Measurements from ENCODE around the gene SECTM1.

Gene SECTM1

DNA sequence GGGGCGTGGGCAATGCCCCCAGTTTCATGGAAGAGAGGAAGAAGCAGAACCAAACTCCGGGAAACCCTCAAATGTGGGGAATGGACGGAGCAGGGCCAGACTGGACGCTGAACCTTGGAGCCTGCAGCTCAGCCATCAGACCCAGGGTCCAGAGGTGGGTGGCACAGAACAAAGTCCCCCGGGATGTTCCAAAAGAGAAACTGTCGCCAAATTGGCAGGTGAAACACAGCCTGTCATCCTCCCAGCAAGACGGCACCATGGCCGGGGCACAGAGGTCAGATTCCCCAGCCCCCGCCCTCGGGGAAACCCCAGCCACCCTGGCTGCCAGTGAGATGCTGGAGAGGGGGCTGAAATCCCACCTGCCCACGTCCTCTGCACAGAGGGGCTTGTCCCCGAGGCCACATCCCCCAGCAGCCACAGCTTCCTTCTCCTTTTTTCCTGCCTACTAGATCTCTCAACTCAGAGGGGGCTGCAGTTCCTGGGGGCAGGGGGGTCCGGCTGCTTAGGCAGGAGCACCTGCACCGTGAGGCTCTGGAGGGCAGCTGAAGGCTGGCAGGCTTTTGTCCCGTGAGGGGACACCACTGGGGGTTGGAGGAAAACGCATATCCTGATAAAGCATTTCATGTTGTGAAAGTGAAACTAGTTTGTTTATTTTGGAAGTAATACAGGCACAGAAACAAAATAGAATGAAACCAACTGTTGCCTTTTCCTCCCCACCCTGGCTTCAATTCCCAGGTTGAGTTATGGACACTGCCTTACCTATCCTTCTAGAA is 1.2 kb upstream of the SECTM1 start:
- no peak for DNase-seq (ENCODE audit: low read depth)
- peak overlapping the region; percentile 39 for H3K4me3 ChIP-seq (ENCODE audit: control insufficient read depth, low read depth, low read length)
- TF ChIP-seq CTCF (conservative IDR thresholded peaks at IDR 0.05; ENCODE audit: control insufficient read depth, insufficient read depth, low read depth, low read length) = no peak

DNA sequence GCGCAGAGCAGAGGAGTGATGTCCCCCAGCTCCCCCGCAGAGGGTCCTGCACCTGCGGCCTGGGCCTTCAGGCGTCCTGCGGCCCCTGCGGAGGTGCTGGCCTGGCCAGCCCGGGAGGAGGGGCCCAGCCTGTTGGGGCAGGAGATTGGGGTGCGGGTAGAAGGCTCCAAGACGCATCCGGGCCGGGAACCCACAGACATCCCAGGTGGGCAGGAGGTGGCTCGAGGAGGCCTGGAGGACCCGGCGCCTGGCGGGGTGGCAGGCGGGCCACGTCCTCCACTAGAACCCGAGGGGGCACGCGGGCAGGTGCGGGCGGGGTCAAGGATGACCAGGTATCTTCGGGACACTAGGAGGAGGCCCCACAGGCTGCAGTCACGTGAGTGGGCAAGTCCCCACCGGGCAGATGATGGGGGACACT is 647 bp upstream of the SECTM1 start:
- no peak for TF ChIP-seq CTCF (conservative IDR thresholded peaks at IDR 0.05; ENCODE audit: control insufficient read depth, insufficient read depth, low read depth, low read length)
- DNase-seq (ENCODE audit: low read depth) = no peak
- no peak overlapping the region for H3K4me3 ChIP-seq (ENCODE audit: control insufficient read depth, low read depth, low read length)

- no peak for TF ChIP-seq CTCF (conservative IDR thresholded peaks at IDR 0.05; ENCODE audit: control insufficient read depth, insufficient read depth, low read depth, low read length)
- peak overlapping the region; percentile 58 for H3K4me3 ChIP-seq (ENCODE audit: control insufficient read depth, low read depth, low read length)
- DNase-seq (ENCODE audit: low read depth) = peak; percentile 61
Observed at GRCh38 chr17:82332669-82333278, 792 bp downstream of the SECTM1 start.

DNA sequence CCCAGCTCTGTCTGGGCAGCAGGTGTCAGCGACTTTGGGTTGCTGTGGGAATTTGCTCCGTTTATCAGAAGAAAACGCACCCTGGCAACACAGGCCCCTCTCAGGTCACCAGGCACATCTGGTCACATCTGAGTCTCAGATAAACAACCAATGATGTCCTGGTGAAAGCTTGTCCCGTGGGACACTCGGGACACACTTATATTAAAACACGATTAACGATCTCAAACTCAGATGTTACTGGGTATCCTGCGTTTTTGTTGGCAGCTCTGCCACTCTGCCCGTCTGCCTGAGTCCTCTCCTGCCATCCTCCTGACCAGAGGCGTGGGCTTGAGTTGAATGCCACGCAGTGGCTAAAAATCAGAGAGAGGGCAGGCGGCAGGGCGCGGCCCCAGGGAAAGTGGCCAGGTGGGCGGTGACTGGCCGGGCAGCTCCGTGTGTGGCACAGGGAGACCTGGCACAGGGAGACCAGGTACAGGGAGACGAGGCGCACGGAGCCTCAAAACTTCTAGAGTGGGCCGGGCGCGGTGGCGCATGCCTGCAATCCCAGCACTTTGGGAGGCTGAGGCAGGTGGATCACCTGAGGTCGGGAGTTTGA is 2.1 kb downstream of the SECTM1 start:
- no peak overlapping the region for H3K4me3 ChIP-seq (ENCODE audit: control insufficient read depth, low read depth, low read length)
- TF ChIP-seq CTCF (conservative IDR thresholded peaks at IDR 0.05; ENCODE audit: control insufficient read depth, insufficient read depth, low read depth, low read length) = no peak
- no peak for DNase-seq (ENCODE audit: low read depth)

GRCh38 chr17:82330322-82331239 is 3.0 kb downstream of the SECTM1 start:
- no peak for TF ChIP-seq CTCF (conservative IDR thresholded peaks at IDR 0.05; ENCODE audit: control insufficient read depth, insufficient read depth, low read depth, low read length)
- H3K4me3 ChIP-seq (ENCODE audit: control insufficient read depth, low read depth, low read length) = no peak overlapping the region
- peak; percentile 60 for DNase-seq (ENCODE audit: low read depth)

DNA sequence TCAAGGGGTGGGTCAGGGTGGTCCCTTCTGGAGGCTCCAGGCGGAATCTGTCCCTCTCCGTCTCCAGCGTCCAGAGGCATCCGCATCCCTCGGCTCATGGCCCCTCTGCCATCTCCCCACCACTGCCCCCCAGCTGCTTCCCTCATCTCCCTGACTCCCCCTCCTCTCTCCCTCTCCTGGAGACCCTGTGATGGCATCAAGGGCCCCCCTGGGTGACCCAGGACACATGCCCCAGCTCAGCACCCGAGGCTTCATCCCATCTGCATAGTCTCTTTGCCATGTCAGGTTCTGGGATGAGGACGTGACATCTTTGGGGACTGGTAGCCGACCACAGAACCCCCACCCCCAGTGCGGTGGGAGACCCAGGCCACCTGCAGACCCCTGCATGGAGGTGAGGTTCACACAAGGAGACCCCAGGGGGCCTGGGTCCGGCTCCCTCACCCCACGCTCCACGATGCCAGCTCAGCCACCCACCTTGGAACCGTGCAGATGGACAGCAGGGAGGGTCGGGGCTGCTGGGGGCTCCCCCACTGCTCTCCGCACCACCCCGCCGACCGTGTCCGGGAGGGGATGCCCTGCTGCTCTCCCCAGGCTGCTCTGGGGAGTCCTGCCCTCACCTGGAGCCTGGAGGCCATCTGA is 3.8 kb downstream of the SECTM1 start:
- TF ChIP-seq CTCF (conservative IDR thresholded peaks at IDR 0.05; ENCODE audit: control insufficient read depth, insufficient read depth, low read depth, low read length) = no peak
- H3K4me3 ChIP-seq (ENCODE audit: control insufficient read depth, low read depth, low read length) = no peak overlapping the region
- DNase-seq (ENCODE audit: low read depth) = no peak
